HEK293T (cell line): ENCODE measurements around the gene TDRD9.

ENCODE experiments used
- ARNT ChIP-seq: fragments of 450-650 bp; IDR thresholded peaks from 2 replicates; pipeline ENCODE4 v1.6.1; 2017; ENCODE audit warnings: mild to moderate bottlenecking
- BHLHE40 ChIP-seq: fragments of 450-650 bp; IDR thresholded peaks from 2 replicates; pipeline ENCODE4 v1.6.1; 2016; ENCODE audit warnings: mild to moderate bottlenecking, moderate library complexity, borderline replicate concordance
- ELF4 ChIP-seq: fragments of 450-650 bp; IDR thresholded peaks from 2 replicates; pipeline ENCODE4 v1.6.1; 2017; ENCODE audit warnings: antibody characterized with exemption
- L3MBTL2 ChIP-seq: fragments of 450-650 bp; conservative IDR thresholded peaks from 2 replicates; pipeline ENCODE4 v1.6.1; 2016; ENCODE audit warnings: mild to moderate bottlenecking
- PKNOX1 ChIP-seq: fragments of 450-650 bp; IDR thresholded peaks from 2 replicates; pipeline ENCODE4 v1.6.1; 2016
- SP1 ChIP-seq: fragments of 450-650 bp; IDR thresholded peaks from 2 replicates; pipeline ENCODE4 v1.6.1; 2017
- SUZ12 ChIP-seq: fragments of 450-650 bp; IDR thresholded peaks from 2 replicates; pipeline ENCODE4 v1.6.1; 2016; ENCODE audit warnings: mild to moderate bottlenecking

GRCh38 chr14:104101086-104101621 is 172.9 kb downstream of the TDRD9 start:
- TF ChIP-seq ELF4 (no peak), L3MBTL2 (no peak), PKNOX1 (no peak), SUZ12 (no peak), ARNT (no peak), BHLHE40 (no peak), SP1 (no peak)
